GM18520 (cell line): Measurements from ENCODE around the gene FNDC3B.

Experiments used
- ATAC-seq: cut with Tn5 transposase; IDR thresholded peaks from one replicate; pipeline ENCODE4 v1.9.1; 2021; ENCODE audit not compliant: unreplicated experiment

The FNDC3B gene

DNA sequence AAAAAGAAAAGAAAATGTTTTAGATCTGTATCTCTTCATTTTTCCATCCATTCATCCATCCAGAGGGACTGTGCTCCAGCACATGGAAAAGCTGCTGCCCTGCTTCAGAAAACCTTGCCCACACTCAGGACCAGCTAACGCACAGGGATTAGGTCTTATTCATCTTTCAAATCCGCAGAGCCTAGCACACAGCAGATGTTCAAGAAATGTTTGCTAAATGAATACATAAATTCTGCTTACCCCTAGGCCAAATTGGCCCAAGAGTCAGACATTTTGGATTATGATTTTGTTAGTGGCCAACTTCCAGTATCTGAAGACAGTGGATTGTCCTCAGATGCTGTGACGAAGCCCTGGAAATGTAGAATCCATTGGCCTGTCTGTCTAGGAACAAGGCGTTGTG, 337.5 kb downstream of the FNDC3B start:
- no peak for ATAC-seq

DNA sequence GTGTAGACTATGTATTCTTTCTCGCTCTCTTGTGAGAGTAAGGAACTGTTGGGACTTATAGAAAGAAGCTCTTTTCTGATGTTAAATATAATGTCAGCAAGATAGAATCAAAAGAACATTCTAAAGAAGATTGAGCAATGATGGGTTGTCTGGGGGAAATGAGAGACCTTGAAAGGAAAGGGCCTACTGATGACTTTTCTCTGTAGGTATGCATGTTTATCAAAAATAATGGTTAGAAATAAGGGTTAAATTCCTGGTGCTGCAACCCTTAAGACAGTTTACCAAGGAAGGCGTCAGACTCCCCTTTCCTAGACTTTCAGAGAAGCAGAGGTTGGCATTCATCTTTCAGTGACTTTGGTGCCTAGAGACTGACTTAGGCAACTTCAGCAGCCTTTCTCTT, 339.1 kb downstream of the FNDC3B start:
- no peak for ATAC-seq

DNA sequence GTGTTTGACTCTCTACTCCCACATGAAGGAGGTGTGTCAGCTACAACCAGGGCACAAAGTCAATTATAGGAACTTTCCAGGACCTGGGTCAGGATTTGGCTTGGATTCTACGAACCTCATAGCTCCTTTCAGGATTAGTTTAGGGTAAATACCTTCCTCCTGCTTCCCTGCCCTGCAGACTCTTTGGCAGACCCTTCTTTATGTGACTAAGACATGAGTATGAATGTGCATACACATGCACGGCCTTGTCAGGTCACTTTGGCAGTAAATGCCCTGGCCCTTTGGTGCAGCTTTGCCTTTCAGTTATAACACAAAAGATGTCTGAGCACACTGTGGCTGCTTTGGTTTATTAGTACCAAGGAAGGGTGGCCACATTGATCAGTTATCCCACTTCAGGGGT, 340.0 kb downstream of the FNDC3B start:
- no peak for ATAC-seq

DNA sequence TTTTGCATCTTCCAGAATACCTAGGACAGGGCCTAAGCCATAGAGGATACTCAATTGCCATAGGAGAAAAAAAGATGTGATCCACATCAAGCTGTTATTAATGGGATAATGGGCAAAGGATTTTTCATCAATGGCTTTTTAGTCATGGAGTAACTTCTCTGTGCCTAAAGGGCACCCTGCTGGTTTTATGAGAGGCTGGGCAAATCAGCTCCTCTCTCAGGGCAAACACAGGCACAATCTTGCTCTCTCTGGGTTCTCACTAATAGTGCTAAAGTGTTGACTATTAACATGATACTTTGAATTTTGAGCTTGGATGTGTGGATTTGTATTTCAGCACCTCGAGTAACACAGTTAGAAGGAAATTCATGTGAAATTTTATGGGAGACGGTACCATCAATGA, 341.3 kb downstream of the FNDC3B start:
- ATAC-seq, result no peak

DNA sequence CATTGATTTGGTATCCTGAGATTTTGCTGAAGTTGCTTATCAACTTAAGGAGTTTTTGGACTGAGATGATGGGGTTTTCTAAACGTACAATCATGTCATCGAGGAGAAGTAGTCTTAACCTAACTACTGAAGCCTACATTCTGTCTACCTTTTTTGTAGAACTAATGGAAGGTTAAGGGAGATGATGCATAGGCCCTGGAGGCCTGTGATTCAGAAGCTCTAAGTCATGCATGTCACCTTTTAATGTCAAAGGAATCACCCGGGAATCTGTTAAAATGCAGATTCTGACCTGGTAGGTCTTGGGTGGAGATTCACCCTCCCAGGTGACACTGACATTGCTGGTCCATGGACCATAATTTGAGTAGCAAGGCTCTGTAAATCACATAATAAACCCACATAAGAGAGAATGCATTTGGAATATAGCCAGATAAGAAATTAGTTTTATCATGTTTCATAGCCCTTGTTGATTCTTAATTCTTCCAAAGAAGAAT, 344.0 kb downstream of the FNDC3B start:
- no peak for ATAC-seq

DNA sequence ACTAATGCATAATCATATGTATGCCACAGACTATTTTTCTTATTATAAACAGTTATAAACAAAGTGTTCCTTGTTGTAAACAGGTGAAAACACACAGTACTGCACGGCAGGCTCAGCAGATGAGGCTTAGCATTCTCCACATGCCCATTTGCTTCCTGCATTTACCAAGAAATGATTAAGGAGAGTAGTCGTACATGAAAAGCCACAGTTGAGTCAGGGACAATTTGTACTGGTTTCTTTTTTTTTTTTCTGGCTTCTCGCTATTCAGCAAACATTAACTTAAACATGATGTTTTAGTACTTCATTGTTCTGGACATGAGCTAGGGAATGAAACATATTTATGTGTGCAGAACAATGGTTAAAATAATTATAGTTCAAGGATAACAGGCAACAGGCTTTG, 345.5 kb downstream of the FNDC3B start:
- no peak for ATAC-seq

DNA sequence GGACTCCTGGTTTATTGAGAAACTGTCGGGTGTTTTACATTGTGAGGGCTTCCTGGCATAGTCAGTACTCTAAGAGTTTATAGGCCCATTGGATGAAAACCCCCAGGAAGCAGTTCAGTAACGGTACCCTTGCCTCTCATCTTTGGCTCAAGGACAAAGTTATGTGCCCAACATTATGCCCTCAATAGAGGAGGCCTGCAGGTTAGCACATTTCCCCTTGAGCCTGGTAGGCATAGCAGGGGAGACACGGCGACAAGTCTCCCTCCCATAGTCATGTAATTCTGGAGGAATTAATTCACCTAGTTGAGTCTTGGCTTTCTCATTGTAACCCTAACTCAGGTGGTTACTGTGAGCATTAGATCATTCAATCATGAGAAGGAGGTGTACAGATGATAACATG, 348.4 kb downstream of the FNDC3B start:
- ATAC-seq, result no peak

DNA sequence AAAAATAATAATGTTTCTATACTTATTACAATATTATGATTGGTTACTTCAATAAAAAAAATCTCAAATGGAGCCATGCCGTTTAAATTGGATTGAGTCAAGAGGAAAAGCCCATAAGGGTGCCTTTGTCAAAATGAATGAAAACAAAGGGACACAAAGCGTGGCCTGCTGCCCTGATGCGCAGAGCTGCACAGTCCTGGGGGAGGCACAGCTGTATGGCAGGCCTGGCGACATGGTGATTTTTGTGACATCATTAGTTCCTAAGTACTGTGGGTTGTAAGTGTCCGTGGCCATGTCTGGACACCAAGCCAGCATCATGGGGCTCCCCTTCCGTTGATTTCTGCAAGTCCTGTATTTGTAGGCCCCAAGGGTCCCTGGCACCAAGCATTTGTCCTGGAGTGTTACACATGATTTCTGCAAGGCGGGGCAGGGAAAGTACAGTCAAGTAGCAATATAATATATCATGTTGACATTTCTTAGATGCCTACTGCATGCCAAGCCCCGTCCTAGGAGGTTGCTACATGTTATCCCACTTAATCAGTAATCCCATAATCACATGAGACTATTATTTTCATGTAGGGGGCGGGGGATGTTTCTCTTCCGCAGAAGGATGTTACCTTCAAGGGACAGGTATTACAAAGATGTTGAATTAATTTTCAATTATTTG, 349.2 kb downstream of the FNDC3B start:
- ATAC-seq, result no peak

DNA sequence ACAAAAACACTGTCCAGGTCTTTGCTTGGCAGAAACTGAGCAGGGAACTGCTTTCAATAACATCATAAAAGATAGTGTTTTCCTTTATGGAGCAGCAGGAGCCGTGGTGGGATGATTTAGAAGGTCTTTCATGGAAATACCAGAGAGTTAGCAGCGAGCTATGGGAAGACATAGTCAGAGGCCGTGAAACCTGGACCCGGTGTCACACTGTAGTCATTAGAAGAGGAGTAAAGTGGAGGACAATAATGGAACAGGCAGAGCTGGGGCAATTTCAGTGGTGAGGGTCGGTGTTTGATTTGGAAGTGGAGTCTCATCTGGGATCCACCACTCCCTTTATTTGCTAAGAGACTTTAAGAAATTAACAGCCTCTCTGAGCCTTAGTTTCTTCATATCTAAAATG, 351.4 kb downstream of the FNDC3B start:
- no peak for ATAC-seq

DNA sequence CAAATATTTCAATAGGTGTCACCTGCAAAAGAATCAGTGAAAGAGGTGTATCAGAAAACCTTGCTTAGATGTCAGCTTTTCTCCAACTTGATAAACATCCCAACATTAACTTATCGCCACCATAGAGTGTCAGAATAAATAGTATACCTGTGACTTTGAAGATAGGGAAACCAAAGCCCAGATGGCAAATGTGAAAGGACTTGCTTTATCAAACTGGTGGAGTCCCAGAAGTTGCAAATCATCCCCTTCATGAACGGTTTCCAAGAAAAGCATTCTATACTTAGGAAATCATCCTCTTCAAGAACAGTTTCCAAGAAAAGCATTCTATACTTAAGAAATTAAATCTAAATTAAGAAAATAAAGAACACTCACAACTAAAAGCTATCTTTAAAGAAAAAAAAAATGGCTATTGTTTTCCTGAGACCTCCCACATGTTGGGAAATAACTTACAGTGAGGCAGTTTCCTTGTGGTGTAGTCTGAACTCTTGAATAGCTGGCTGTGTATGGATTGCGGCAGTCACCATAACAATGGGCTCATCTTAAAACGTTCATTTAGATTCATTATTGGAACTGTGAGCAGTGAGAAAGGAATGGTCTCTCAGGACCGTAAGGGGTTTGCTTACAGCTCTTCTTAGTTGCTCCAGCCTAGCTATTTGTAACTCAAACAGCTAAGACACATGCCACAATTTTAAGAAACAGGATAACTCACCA, 352.4 kb downstream of the FNDC3B start:
- no peak for ATAC-seq

DNA sequence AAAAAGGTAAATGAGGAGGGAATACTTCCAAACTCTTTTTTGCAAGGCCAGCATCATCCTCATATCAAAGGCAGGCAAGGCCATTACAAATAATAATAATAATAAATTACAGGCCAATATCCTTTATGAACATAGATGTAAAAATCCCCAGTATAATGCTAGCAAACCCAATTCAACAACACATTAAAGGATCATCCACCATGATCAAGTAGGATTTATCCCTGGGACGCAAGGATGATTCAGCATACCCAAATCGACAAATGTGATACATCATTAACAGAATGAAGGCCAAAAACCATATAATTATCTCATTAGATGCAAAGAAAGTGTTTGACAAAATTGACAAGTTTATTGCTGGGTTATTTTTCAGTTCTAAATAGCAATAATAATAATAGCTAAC, 355.3 kb downstream of the FNDC3B start:
- no peak for ATAC-seq

DNA sequence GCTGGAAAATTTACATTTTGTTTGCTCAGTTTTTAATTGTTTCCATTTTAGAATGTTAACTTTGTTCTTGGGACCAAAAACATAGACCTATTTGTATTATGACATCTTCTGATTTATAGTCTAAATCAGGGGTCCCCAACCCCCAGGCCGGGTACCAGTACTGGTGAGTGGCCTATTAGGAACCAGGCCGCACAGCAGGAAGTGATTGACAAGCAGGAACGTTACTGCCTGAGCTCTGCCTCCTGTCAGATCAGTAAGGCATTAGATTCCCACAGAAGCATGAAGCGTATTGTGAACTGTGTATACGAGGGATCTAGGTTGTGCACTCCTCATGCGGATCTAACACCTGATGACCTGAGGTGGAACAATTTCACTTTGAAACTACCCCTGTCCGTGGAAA, 357.0 kb downstream of the FNDC3B start:
- no peak for ATAC-seq

DNA sequence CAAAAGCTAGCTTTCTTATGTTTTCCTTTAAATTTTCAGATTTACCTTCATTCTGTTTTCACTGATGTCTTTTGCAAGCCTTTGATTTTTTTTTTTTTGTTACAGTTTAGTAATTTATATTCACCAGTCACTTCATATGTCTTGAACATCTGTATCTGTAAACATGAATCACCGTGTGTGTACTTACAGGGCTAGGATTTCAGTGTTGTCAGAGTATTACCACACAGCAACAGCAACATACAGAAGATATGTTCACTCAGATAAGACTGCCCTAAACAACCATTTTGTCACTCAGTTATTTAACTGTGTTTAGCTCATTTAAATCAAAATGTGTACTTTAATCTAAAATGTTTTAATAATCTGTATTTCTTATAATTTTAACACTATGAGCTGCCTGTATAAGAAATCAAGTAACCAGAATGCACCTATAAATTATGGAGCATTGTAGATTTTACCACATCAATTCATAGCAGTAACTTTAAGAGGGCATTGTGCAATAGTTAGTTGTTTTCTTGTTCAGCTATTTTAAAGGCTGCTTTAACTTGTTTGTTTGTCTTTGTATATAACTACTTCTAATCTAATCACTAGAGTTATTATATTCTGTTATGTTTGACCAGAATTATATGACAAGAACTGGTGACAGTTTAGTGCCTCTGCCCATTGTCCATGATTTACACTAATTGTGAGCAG, 358.5 kb downstream of the FNDC3B start:
- ATAC-seq, result no peak

DNA sequence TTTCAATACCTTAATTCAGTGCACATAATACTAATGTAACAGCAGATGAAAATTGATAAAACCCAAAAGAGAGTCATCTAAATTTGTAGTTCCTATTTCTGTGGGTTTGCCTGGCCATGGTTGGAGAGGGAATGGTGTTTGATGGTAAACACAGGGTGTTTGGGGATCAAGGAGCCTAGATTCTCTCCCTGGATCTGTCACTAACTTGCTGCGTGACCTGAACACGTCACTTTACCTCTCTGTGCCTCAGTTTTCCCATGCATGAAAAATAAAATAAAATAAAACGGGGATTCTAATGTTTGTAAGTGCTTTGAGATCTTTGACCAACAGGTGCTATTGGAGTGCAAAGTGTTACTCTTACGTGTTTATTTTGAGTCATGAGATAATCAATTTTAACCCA, 359.1 kb downstream of the FNDC3B start:
- no peak for ATAC-seq

DNA sequence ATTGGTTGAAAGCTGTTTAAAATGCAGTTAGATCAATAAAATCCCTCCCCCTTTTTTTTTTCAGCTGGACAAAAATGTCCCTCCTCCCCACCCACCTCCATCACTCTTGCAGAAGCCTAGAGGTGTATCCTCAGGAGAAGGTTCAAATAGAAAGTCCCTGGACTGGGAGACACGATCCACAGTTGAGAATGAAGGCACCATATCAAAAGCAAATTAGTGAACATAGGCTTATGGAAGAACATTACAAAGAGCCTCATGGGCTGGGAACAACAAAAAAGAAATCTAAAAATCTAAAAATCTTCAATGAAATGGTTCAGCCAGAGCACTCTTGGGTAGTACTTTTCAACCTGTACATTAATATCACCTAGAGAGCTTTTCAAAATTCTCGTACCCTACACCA, 362.7 kb downstream of the FNDC3B start:
- no peak for ATAC-seq

DNA sequence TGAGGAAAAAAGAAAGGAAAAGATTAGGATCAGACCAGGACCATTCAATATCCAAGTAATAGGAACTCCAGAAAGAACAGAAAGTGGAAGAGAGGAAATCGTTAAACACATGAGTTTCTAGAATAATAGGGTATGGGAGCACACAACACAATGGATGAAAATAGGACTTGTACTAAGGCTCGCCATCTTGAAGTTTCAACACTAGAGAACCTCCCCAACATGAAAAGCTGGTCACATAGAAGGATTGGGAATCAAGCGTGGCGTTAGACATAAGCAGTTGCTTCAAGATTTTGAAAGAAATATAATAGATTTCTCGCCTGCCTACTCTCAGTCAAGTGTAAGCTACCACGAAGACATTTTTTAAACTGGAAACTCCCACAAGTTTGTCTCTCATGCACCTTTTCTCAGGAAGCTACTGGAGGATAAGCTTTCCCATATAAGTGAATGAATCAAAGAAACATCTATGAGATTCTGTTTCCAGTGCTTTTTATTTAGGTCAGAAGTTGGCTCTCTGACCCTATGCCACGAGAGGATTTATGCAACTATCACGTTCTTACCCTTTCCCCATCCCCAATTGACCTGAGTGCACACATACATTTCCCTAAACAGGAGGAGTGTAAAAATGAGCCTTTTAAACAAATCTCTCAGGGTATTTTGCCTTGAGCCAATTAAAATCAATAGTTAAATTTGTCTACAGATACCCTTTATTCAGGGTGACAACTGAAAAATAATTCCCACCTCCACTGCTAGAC, 363.7 kb downstream of the FNDC3B start:
- ATAC-seq, result no peak

DNA sequence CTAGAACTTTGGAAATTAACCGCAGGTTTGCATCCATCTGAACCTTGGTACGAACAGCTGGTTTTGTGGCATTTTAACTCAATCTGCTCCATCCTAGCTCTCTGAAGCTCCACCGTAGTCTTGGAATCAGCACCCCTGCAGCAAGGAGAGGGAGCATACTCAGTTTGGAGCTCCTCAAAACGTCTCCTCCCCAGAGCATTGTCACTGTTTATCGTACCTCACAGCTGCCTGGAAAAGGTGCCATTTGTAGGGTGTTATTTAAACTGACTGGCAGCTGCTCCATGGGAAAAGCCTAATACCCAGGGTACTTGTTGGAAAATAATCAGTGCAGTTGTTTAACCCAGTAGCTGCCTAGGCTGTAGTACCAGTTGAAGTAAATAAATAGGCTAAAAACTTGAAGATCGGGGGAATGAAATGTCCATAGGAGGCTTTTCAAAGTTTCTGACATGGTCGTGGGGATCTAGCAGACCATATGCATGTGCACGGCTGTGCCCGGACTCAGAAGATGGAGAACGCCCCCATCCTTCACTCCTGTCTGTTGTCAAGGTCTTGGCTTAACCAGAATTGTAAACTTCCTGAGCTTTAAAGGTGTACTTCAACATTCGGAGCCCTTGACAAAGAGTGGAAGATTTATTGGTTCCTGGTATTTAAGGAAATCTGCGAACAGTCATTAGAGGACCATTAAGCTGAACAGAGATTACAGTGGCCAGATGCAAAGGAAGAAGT, 365.0 kb downstream of the FNDC3B start:
- ATAC-seq, result no peak

DNA sequence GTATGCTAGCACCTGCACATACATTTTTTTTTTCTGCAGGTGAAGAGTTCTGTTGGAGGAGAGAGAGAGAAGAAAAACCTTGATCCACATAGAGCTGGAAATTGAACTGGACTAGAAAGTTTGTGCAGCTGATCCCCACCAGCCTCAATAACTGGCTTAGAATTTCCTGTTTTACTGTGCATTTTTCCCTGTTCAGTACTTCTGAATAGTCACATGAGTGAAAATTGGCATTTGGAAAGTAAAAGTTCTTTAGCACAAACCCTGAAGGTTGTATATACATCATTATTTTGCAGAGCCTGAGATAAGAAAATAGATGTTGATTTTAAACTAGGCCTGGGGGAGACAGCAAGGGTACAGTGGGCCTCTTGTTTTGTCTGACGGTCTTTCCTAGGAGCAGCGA, 366.5 kb downstream of the FNDC3B start:
- ATAC-seq, result no peak

DNA sequence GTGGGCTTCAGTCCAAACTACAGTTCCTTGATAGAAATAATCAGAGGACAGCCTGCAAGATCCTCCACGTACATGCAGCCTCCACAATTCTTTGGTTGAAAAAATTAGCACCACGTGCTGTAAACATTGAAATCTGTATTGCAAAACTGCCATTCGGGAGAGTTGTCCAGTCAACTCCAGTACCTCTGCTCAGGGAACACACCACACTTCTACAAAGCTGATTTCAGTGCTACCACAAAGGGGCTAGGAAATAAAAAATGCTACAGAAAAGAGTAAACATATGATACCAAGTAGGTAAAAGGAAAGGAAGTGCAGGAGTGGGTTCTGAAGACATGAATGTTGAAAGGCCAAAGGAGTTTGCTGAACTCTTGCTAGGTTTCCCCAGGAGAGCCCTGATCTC, 368.5 kb downstream of the FNDC3B start:
- ATAC-seq, result no peak

DNA sequence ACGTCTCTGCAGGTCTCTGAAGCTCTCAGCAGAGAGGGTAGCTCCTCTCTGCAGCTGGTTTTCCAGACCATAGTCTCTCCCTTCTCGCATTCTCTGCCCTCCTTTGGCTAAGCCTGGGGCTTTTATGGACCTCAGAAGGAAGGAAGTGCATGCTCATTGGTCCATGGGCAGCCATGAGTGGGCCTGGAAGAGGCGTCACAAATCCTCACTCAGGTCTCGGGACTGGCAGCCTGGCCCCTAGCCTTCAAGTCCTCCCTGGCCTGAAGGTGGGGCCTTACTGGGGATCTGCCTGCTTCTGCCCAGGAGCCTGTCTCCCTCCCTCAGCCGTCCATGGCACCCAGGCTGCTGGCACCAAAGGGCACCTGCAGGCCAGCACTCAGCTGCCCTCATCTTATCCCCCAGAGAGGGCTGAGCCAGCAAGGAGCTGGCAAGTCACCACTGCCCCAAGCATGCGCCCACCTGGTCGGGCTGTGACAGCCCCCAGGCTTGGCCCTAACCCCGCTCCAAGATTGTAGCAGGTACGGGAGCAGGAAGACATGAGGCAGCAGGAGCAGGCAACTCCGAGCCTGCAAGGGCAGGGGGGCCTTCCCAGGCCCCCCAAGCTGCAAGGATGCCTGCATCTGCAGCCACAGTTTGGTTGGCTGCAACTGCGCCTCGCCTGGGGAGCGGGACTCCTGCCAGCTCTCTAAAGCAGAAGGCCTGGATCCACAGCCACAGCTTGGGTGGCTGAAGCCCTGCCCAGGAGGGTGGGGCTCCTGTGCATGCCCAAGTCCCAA, 371.5 kb downstream of the FNDC3B start:
- no peak for ATAC-seq
